K562 (cell line): ENCODE data around the gene PPP2R2D. TPM values are rescaled to one million over a fixed set of nuclear protein-coding genes. Genes with fewer than 3 reads are reported as not detected.

Experiments used
- ATAC-seq: fragments of 200-7000 bp; cut with Tn5 transposase; 3 replicates; pipeline ENCODE4 v1.9.1; 2020; ENCODE audit warnings: moderate library complexity
- BruUV-seq: library from RNA; stranded (reverse); fragments of 400-500 nt; replicated peaks from 2 replicates; lab custom pipeline; 2021; lab: Mats Ljungman, UMichigan
- CTCF ChIA-PET: fragments of 300-600 bp; formaldehyde crosslinking; extraction: SDS; loops from one replicate; lab custom pipeline; 2021; ENCODE audit warnings: low intra/inter-chr PET ratio; lab: Yijun Ruan, JAX
- POLR2A ChIA-PET: fragments of 300-600, 350-650 bp; sonication (Branson Sonifier 250); formaldehyde crosslinking; extraction: SDS; loops from one replicate; lab custom pipeline; 2021; ENCODE audit warnings: antibody characterized with exemption, inconsistent platforms; lab: Yijun Ruan, JAX
- DNase-seq, 4 experiments: peaks; one replicate each; pipeline versions ENCODE4 v3.0.0 to v3.0.0-alpha.2; 2011 to 2018; ENCODE audit warnings: low spot score in 3 of 4, mixed read lengths in 3 of 4; ENCODE audit errors: extremely low read depth in 1 of 4
- FAIRE-seq: peaks from 2 replicates; lab custom pipeline; 2011; peaks lifted over from hg19 to GRCh38; lab: Jason Lieb, UNC
- H2AFZ ChIP-seq: 2 replicates; pipeline ENCODE4 v1.6.0; 2011; ENCODE audit warnings: low read depth, low read length, control low read depth, inconsistent platforms
- H3K27ac ChIP-seq: fragments of 200-600 bp; 3 replicates; pipeline ENCODE4 v1.8.0; 2011; ENCODE audit warnings: low read depth, mild to moderate bottlenecking, control low read depth, inconsistent platforms, low read length, moderate library complexity, mixed read lengths; ENCODE audit errors: extremely low read depth
- H3K27me3 ChIP-seq, 2 experiments: fragments of 300-600 bp in 1 of 2; 2 replicates in 1 of 2; 3 replicates in 1 of 2; pipeline versions ENCODE4 v1.6.0 to v1.8.0; 2011; ENCODE audit warnings: inconsistent platforms in 2 of 2, low read length in 2 of 2, mild to moderate bottlenecking in 1 of 2, mixed read lengths in 1 of 2, moderate library complexity in 1 of 2; ENCODE audit not compliant: control insufficient read depth in 2 of 2, insufficient read depth in 2 of 2
- H3K36me3 ChIP-seq: fragments of 300-600 bp; 3 replicates; pipeline ENCODE4 v1.8.0; 2011; ENCODE audit warnings: mild to moderate bottlenecking, low read length, inconsistent platforms; ENCODE audit not compliant: control insufficient read depth, insufficient read depth
- H3K4me1 ChIP-seq, 2 experiments: fragments of 200-600 bp in 1 of 2; replicated peaks in 1 of 2; 2 replicates in 1 of 2; 3 replicates in 1 of 2; pipeline versions ENCODE4 v1.5.1 to v1.8.0; 2011; ENCODE audit warnings: inconsistent platforms in 2 of 2, low read length in 2 of 2, mild to moderate bottlenecking in 1 of 2, mixed read lengths in 1 of 2, moderate library complexity in 1 of 2; ENCODE audit not compliant: control insufficient read depth in 2 of 2, insufficient read depth in 2 of 2
- H3K4me2 ChIP-seq: 2 replicates; pipeline ENCODE4 v1.6.1; 2011; ENCODE audit warnings: low read length, control low read depth, inconsistent platforms, mixed read lengths; ENCODE audit not compliant: insufficient read depth
- H3K4me3 ChIP-seq: fragments of 200-600 bp; sonication (generic), shearing (Covaris generic); 2 replicates; pipeline ENCODE4 v1.5.1; 2016; ENCODE audit warnings: control low read depth, inconsistent platforms
- H3K79me2 ChIP-seq: fragments of 200-600 bp; 3 replicates; pipeline ENCODE4 v1.8.0; 2011; ENCODE audit warnings: low read length, inconsistent platforms; ENCODE audit not compliant: control insufficient read depth, insufficient read depth
- H3K9ac ChIP-seq, 2 experiments: 2 replicates each; pipeline versions ENCODE4 v1.6.0 to v1.6.1; 2011; ENCODE audit warnings: low read depth in 2 of 2, low read length in 2 of 2, control low read depth in 1 of 2, inconsistent platforms in 1 of 2, mild to moderate bottlenecking in 1 of 2, mixed read lengths in 1 of 2; ENCODE audit not compliant: insufficient read depth in 1 of 2
- H3K9me1 ChIP-seq: one replicate; pipeline ENCODE4 v1.6.0; 2011; ENCODE audit warnings: inconsistent platforms, mild to moderate bottlenecking, low read length, moderate library complexity; ENCODE audit not compliant: control insufficient read depth, insufficient read depth
- H3K9me3 ChIP-seq: replicated peaks from 2 replicates; pipeline ENCODE4 v1.5.1; 2011; ENCODE audit warnings: low read depth, low read length, inconsistent platforms; ENCODE audit not compliant: control insufficient read depth, insufficient read depth
- H4K20me1 ChIP-seq: replicated peaks from 2 replicates; pipeline ENCODE4 v1.6.1; 2011; ENCODE audit warnings: low read length, inconsistent platforms, mixed read lengths; ENCODE audit not compliant: control insufficient read depth, insufficient read depth
- ATF7 ChIP-seq: fragments of 450-650 bp; IDR thresholded peaks from 2 replicates; pipeline ENCODE4 v1.7.1; 2014; ENCODE audit warnings: mild to moderate bottlenecking, moderate library complexity
- ID3 ChIP-seq, 2 experiments: fragments of 250-450 bp in 1 of 2; fragments of 450-650 bp in 1 of 2; sonication (Bioruptor Pico) in 1 of 2; IDR thresholded peaks; 2 replicates each; pipeline versions ENCODE4 v1.6.1 to v1.8.0; 2016 to 2021; ENCODE audit warnings: mild to moderate bottlenecking in 2 of 2, moderate library complexity in 2 of 2, missing compliant biosample characterization in 1 of 2, missing genetic modification characterization in 1 of 2
- RBM25 ChIP-seq: fragments of 200-400 bp; formaldehyde crosslinking; IDR thresholded peaks from 2 replicates; pipeline ENCODE4 v1.6.1; 2018; ENCODE audit warnings: low read length, low read depth, moderate library complexity; ENCODE audit not compliant: severe bottlenecking
- XRCC4 ChIP-seq: IDR thresholded peaks from one replicate; pipeline ENCODE4 v1.6.1; 2011; ENCODE audit not compliant: insufficient read depth, insufficient read length; ENCODE audit errors: extremely low read depth
- ZBTB11 ChIP-seq, 3 experiments: fragments of 200-800 bp in 1 of 3; fragments of 250-450 bp in 1 of 3; fragments of 450-650 bp in 1 of 3; sonication (Bioruptor Pico) in 1 of 3; sonication (Bioruptor generic) in 1 of 3; formaldehyde crosslinking in 1 of 3; IDR thresholded peaks; 2 replicates each; pipeline versions ENCODE4 v1.6.1 to v1.8.0; 2016 to 2022; ENCODE audit warnings: mild to moderate bottlenecking in 2 of 3, missing genetic modification characterization in 2 of 3, missing compliant biosample characterization in 1 of 3, moderate library complexity in 1 of 3
- ZNF224 ChIP-seq: sonication (generic); formaldehyde crosslinking; IDR thresholded peaks from 2 replicates; pipeline ENCODE4 v1.8.0; 2022; ENCODE audit warnings: mild to moderate bottlenecking, missing genetic modification reagents
- ZNF592 ChIP-seq: fragments of 450-650 bp; IDR thresholded peaks from 2 replicates; pipeline ENCODE4 v1.6.1; 2017; ENCODE audit warnings: antibody characterized with exemption, mild to moderate bottlenecking
- ZSCAN32 ChIP-seq: fragments of 450-650 bp; formaldehyde crosslinking; IDR thresholded peaks from 2 replicates; pipeline ENCODE4 v1.4.0; 2020; ENCODE audit warnings: mild to moderate bottlenecking, moderate library complexity
- WGBS: fragments of 100-300 bp; shearing (Covaris generic); methylation state at CpG from one replicate; pipeline ENCODE4 v1.1.6; 2016; ENCODE audit warnings: low coverage, mixed read lengths; ENCODE audit not compliant: insufficient coverage; ENCODE audit errors: missing lambda C conversion rate; 5-methylcytosine and 5-hydroxymethylcytosine counted together
- in situ Hi-C: fragments of 300-500 bp; cut with MboI; formaldehyde crosslinking; loops from 4 replicates; pipeline ENCODE4 v1.15.0; 2018; ENCODE audit warnings: inconsistent platforms, mixed read lengths
- intact Hi-C: fragments of 100-400 bp; cut with micrococcal nuclease; formaldehyde crosslinking; loops from 2 replicates; pipeline ENCODE4 v1.14.2; 2022
- polyA plus RNA-seq, 8 experiments: library from polyadenylated mRNA; depleted of rRNA in 4 of 8; stranded (reverse) in 5 of 8; unstranded in 3 of 8; fragments of >200 nt; fragmentation: Nextera tagmentation in 2 of 8; fragmentation: Illumina TruSeq in 1 of 8; extraction: Ambion mirVana in 2 of 8; extraction: Trizol in 1 of 8; gene quantifications; 2 replicates each; pipeline versions ENCODE4 v1.2.1 to v1.2.3, GENCODE V29; 2011 to 2014; ENCODE audit warnings: inconsistent platforms in 1 of 8, missing spikeins in 1 of 8
- total RNA-seq, 7 experiments: library from RNA; depleted of rRNA in 6 of 7; stranded (reverse); fragments of >200 nt in 6 of 7; fragmentation: Illumina TruSeq in 2 of 7; extraction: Trizol in 2 of 7; gene quantifications; 2 replicates each; pipeline versions ENCODE4 v1.2.1 to v1.2.3, GENCODE V29; 2011 to 2021; ENCODE audit warnings: low replicate concordance in 1 of 7

PPP2R2D gene
- total and polyA plus RNA-seq, 9 of the 15 experiments (the other 6 are each of a cell fraction or from before 2014, with no cell fraction given): 1.9 to 37.0 (median 26.8) TPM

GRCh38 chr10:132003282-132003924 is 102.6 kb downstream of the PPP2R2D start:
- FAIRE-seq (no peak), DNase-seq (no peak), ATAC-seq (no peak)
- peaks cover 14 to 15% of the 10 kb centered on the region in 2 experiments; a peak in 4 of 5 replicates for H3K4me1 ChIP-seq
- 48% methylated on average over 11 of the region's 12 CpGs for WGBS
- 0 out of 2 replicates have a peak overlapping the region, but pooled peaks have one; percentile 16 for H2AFZ ChIP-seq
- ChIA-PET POLR2A (no interaction called here), CTCF (no interaction called here)
- no peaks in the 10 kb centered on the region for H3K27me3 ChIP-seq
- peaks cover 3% of the 10 kb centered on the region for H3K9me1 ChIP-seq
- peaks cover 2% of the 10 kb centered on the region; the same call in 1 of the 2 replicates for H3K9me3 ChIP-seq
- no peaks in the 10 kb centered on the region for H4K20me1 ChIP-seq
- in situ Hi-C loops: no loop called here
- no peaks in the 10 kb centered on the region for H3K36me3 ChIP-seq
- no peaks in the 10 kb centered on the region for H3K79me2 ChIP-seq
- no peak overlapping the region for H3K27ac ChIP-seq
- H3K9ac ChIP-seq: no peak overlapping the region
- no TSS peak for BruUV-seq
- no peak for TF ChIP-seq ATF7
- no peak for TF ChIP-seq XRCC4
- TF ChIP-seq ZNF592: no peak
- TF ChIP-seq RBM25: no peak
- no peak for TF ChIP-seq ZNF224
- no peak for TF ChIP-seq ZBTB11 (CRISPR knock-in tag; IDR thresholded peaks at IDR 0.05)
- no peak for TF ChIP-seq ID3 (CRISPR knock-in tag; IDR thresholded peaks at IDR 0.05)
- TF ChIP-seq ID3 (tag; IDR thresholded peaks at IDR 0.05): no peak
- TF ChIP-seq ZSCAN32: no peak
- intact Hi-C loops: no loop called here
- H3K4me2 ChIP-seq: no peak overlapping the region
- H3K4me3 ChIP-seq: no peak overlapping the region
